HepG2 (cell line): Measurements from ENCODE around the gene TFAP2A. TPM values are rescaled to one million over a fixed set of nuclear protein-coding genes. Genes with fewer than 3 reads are reported as not detected.
A peak's percentile ranks its signal among the peaks of the same experiment; 100 is the strongest.

Experiments
- ATAC-seq: fragments of 200-7000 bp; cut with Tn5 transposase; 3 replicates; pipeline ENCODE4 v1.9.1; 2020; ENCODE audit warnings: mild to moderate bottlenecking, moderate library complexity
- BruUV-seq: library from RNA; stranded (reverse); fragments of 400-500 nt; replicated peaks from 2 replicates; lab custom pipeline; 2021; lab: Mats Ljungman, UMichigan
- CTCF ChIA-PET: fragments of 300-600 bp; formaldehyde crosslinking; extraction: SDS; loops from one replicate; lab custom pipeline; 2021; ENCODE audit warnings: low total read pairs, inconsistent platforms, low intra/inter-chr PET ratio; lab: Yijun Ruan, JAX
- POLR2A ChIA-PET: fragments of 350-600 bp; sonication (Branson Sonifier 250); formaldehyde crosslinking; loops from one replicate; lab custom pipeline; 2020; ENCODE audit warnings: antibody characterized with exemption, inconsistent platforms; lab: Yijun Ruan, JAX
- DNase-seq: peaks from one replicate; pipeline ENCODE4 v3.0.0-alpha.2; 2015; ENCODE audit warnings: low spot score
- FAIRE-seq: peaks from 3 replicates; lab custom pipeline; 2011; peaks lifted over from hg19 to GRCh38; lab: Jason Lieb, UNC
- H2AFZ ChIP-seq: one replicate; pipeline ENCODE4 v1.6.1; 2011; ENCODE audit warnings: low read length, inconsistent platforms
- H3K27ac ChIP-seq: fragments of 300-600 bp; 3 replicates; pipeline ENCODE4 v1.8.0; 2011; ENCODE audit warnings: mixed run types, mild to moderate bottlenecking, mixed read lengths, low read length, inconsistent platforms; ENCODE audit not compliant: insufficient read depth; ENCODE audit errors: extremely low read length
- H3K27me3 ChIP-seq, 2 experiments: fragments of 200-600 bp in 1 of 2; 2 replicates in 1 of 2; 3 replicates in 1 of 2; pipeline versions ENCODE4 v1.6.0 to v1.8.0; 2011; ENCODE audit warnings: low read length in 2 of 2, mild to moderate bottlenecking in 2 of 2, moderate library complexity in 2 of 2, inconsistent platforms in 1 of 2; ENCODE audit not compliant: insufficient read depth in 2 of 2, control insufficient read depth in 1 of 2
- H3K36me3 ChIP-seq, 2 experiments: fragments of 200-600 bp in 1 of 2; replicated peaks in 1 of 2; 2 replicates in 1 of 2; 3 replicates in 1 of 2; pipeline versions ENCODE4 v1.5.1 to v1.8.0; 2011; ENCODE audit warnings: low read length in 2 of 2, inconsistent platforms in 1 of 2; ENCODE audit not compliant: insufficient read depth in 2 of 2, control insufficient read depth in 1 of 2
- H3K4me1 ChIP-seq: 2 replicates; pipeline ENCODE4 v1.5.1; 2012; ENCODE audit warnings: low read length, inconsistent platforms; ENCODE audit not compliant: insufficient read depth
- H3K4me2 ChIP-seq: 2 replicates; pipeline ENCODE4 v1.6.0; 2011; ENCODE audit warnings: low read depth, low read length, inconsistent platforms
- H3K4me3 ChIP-seq, 3 experiments: fragments of 200-600 bp in 1 of 3; sonication (generic), shearing (Covaris generic) in 1 of 3; replicated peaks in 1 of 3; 2 replicates each; pipeline ENCODE4 v1.5.1; 2011 to 2016; ENCODE audit warnings: low read length in 3 of 3, inconsistent platforms in 2 of 3, low read depth in 2 of 3, mild to moderate bottlenecking in 2 of 3, control low read depth in 1 of 3, mixed read lengths in 1 of 3; ENCODE audit not compliant: insufficient read depth in 1 of 3
- H3K79me2 ChIP-seq: one replicate; pipeline ENCODE4 v1.6.1; 2011; ENCODE audit warnings: low read length, inconsistent platforms; ENCODE audit not compliant: insufficient read depth
- H3K9ac ChIP-seq: 2 replicates; pipeline ENCODE4 v1.6.0; 2011; ENCODE audit warnings: mild to moderate bottlenecking, low read depth, low read length, inconsistent platforms; ENCODE audit not compliant: insufficient read depth
- H3K9me3 ChIP-seq: 2 replicates; pipeline ENCODE4 v1.5.1; 2012; ENCODE audit warnings: mild to moderate bottlenecking, low read length
- H4K20me1 ChIP-seq: 2 replicates; pipeline ENCODE4 v1.6.0; 2011; ENCODE audit warnings: inconsistent platforms, mild to moderate bottlenecking, low read length, moderate library complexity; ENCODE audit not compliant: insufficient read depth
- ATF2 ChIP-seq: sonication (generic); formaldehyde crosslinking; IDR thresholded peaks from 2 replicates; pipeline ENCODE4 v1.4.0; 2020; ENCODE audit warnings: missing genetic modification reagents
- EZH2 ChIP-seq: conservative IDR thresholded peaks from 2 replicates; pipeline ENCODE4 v1.6.1; 2012; ENCODE audit warnings: mild to moderate bottlenecking, low read depth, low read length, moderate library complexity
- HNRNPK ChIP-seq: fragments of 200-400 bp; formaldehyde crosslinking; IDR thresholded peaks from 2 replicates; pipeline ENCODE4 v1.6.1; 2018; ENCODE audit warnings: low read length, low read depth, moderate library complexity, mild to moderate bottlenecking; ENCODE audit not compliant: poor library complexity, severe bottlenecking
- PHF21A ChIP-seq: sonication (generic); formaldehyde crosslinking; IDR thresholded peaks from 2 replicates; pipeline ENCODE4 v1.5.0; 2020; ENCODE audit warnings: mild to moderate bottlenecking, missing genetic modification reagents
- WGBS: methylation state at CpG from one replicate; pipeline ENCODE4 v1.1.6; 2017; ENCODE audit warnings: low lambda C conversion rate; 5-methylcytosine and 5-hydroxymethylcytosine counted together
- in situ Hi-C: cut with HindIII; loops from 2 replicates; pipeline ENCODE4 v1.10.0; 2017; ENCODE audit warnings: low pct_unique_long_range_greater_than_20kb; ENCODE audit not compliant: extremely low pct_ligation_motif_present
- intact Hi-C: fragments of 100-400 bp; cut with micrococcal nuclease; formaldehyde crosslinking; loops from one replicate; pipeline ENCODE4 v1.10.0; 2022; ENCODE audit not compliant: unreplicated experiment
- polyA plus RNA-seq, 8 experiments: library from polyadenylated mRNA; depleted of rRNA in 3 of 8; stranded (reverse) in 7 of 8; unstranded in 1 of 8; fragments of >200 nt; fragmentation: Illumina TruSeq in 4 of 8; extraction: Trizol in 4 of 8; gene quantifications; 2 replicates each; pipeline versions ENCODE4 v1.2.1 to v1.2.3, GENCODE V29; 2011 to 2016; ENCODE audit warnings: low read depth in 4 of 8, missing spikeins in 1 of 8, mixed read lengths in 1 of 8; ENCODE audit not compliant: insufficient read depth in 1 of 8
- total RNA-seq, 5 experiments: library from RNA; depleted of rRNA; stranded (reverse); fragments of >200 nt; fragmentation: Illumina TruSeq; extraction: Trizol; gene quantifications; 2 replicates each; pipeline ENCODE4 v1.2.3, GENCODE V29; 2016; ENCODE audit warnings: low read depth in 1 of 5

Gene TFAP2A
- total and polyA plus RNA-seq, 2 of the 13 experiments (the other 11 are each of a cell fraction or from before 2014, with no cell fraction given): not detected

DNA sequence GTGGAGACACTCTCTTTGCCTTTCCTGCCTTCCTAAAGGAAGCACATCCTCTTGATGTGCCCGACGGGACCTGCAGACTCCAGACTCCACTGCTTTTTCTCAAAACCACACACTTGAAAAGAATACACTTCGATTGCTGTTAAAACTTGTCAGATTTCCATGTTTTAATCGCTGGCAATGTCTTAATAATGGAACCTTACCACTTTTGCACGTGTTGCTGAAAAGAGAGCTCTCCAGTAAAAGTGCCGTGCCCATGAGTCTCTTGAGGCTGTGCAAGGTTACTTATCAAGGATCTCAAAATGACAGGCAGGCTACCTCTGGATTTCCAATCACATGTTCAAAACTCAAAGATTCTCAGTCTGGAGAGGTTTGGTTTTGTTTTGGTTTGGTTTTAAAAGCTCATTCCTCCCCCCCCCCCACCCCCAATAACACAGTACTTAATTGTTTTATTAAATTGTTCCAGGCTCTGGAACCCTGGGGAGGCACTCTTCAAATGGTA is 12.0 kb upstream of the TFAP2A start:
- in situ Hi-C loops: loop anchor here (10.0 to 25.0 kb wide), 4 partner anchors 390 to 1890 kb away; no protein-coding TSS in a partner anchor
- BruUV-seq: no TSS peak
- peak; percentile 24 for TF ChIP-seq HNRNPK
- TF ChIP-seq PHF21A (CRISPR knock-in tag): no peak
- TF ChIP-seq EZH2: 0 out of 2 replicates have a peak, but pooled peaks have one; percentile 44
- TF ChIP-seq ATF2 (CRISPR knock-in tag): 0 out of 2 replicates have a peak, but pooled peaks have one; percentile 3
- peaks cover 7% of the 10 kb centered on the region for H3K4me1 ChIP-seq
- ChIA-PET CTCF (no interaction called here), POLR2A (interaction anchor here (0.9 to 1.4 kb wide), 3 partner anchors 8 to 294 kb away, joined by 3 to 6 read pairs (median 3); no protein-coding TSS in a partner anchor)
- H3K4me2 ChIP-seq: peak overlapping the region; percentile 89
- intact Hi-C loops: no loop called here
- no peak overlapping the region for H3K27ac ChIP-seq
- 57% methylated on average over 6 of the region's 6 CpGs for WGBS
- peak overlapping the region; percentile 43 to 71 (median 67) for H3K4me3 ChIP-seq
- H3K9me3 ChIP-seq: no peaks in the 10 kb centered on the region
- FAIRE-seq: no peak
- H4K20me1 ChIP-seq: no peaks in the 10 kb centered on the region
- peak; percentile 6; the same call in 1 of the 3 replicates for ATAC-seq
- H3K79me2 ChIP-seq: no peaks in the 10 kb centered on the region
- peak overlapping the region; percentile 62 for H2AFZ ChIP-seq
- no peaks in the 10 kb centered on the region for H3K36me3 ChIP-seq
- peak overlapping the region; percentile 52; the same call in 1 of the 2 replicates for H3K9ac ChIP-seq
- H3K27me3 ChIP-seq: peaks cover 4 to 49% of the 10 kb centered on the region in 2 experiments
- DNase-seq: no peak
